ENCODE data around the gene PLCD3. TPM values are rescaled to one million over a fixed set of nuclear protein-coding genes. Genes with fewer than 3 reads are reported as not detected.

The PLCD3 gene
- total RNA-seq, 2 experiments from 2014 or later = 2.7 to 3.8 TPM

GRCh38 chr17:45093444-45094110, 38.7 kb downstream of the PLCD3 start:
- DNase-seq = no peak
- no peaks in the 10 kb centered on the region for H3K9me3 Mint-ChIP-seq
- peaks cover 38% of the 10 kb centered on the region for H3K36me3 Mint-ChIP-seq
- H3K4me1 Mint-ChIP-seq = no peaks in the 10 kb centered on the region
- no peaks in the 10 kb centered on the region for H3K27me3 Mint-ChIP-seq
- no peak overlapping the region for H3K27ac Mint-ChIP-seq
- no peak overlapping the region for H3K4me3 Mint-ChIP-seq

- H3K9me3 Mint-ChIP-seq = no peaks in the 10 kb centered on the region
Observed at GRCh38 chr17:45092911-45093430, 39.3 kb downstream of the PLCD3 start.

GRCh38 chr17:45091778-45092425, 40.4 kb downstream of the PLCD3 start:
- Mint-ChIP-seq H3K27me3 (no peaks in the 10 kb centered on the region), H3K9me3 (no peaks in the 10 kb centered on the region), H3K27ac (no peak overlapping the region), H3K4me3 (no peak overlapping the region), H3K36me3 (peaks cover 40% of the 10 kb centered on the region), H3K4me1 (no peaks in the 10 kb centered on the region)
- no peak for DNase-seq

More at GRCh38 chr17:45092911-45093430, 39.3 kb downstream of the PLCD3 start:
- Mint-ChIP-seq H3K27ac (no peak overlapping the region), H3K36me3 (peaks cover 38% of the 10 kb centered on the region), H3K4me1 (no peaks in the 10 kb centered on the region), H3K4me3 (no peak overlapping the region), H3K27me3 (no peaks in the 10 kb centered on the region)
- no peak for DNase-seq

- Mint-ChIP-seq H3K4me1 (no peaks in the 10 kb centered on the region), H3K27me3 (no peaks in the 10 kb centered on the region)
Observed at GRCh38 chr17:45090711-45091110, 41.6 kb downstream of the PLCD3 start.

GRCh38 chr17:45088741-45089140, 43.6 kb downstream of the PLCD3 start:
- H3K27me3 Mint-ChIP-seq = no peaks in the 10 kb centered on the region
- peak overlapping the region; percentile 62 for H3K27ac Mint-ChIP-seq
- DNase-seq = no peak
- no peaks in the 10 kb centered on the region for H3K9me3 Mint-ChIP-seq
- peaks cover 25% of the 10 kb centered on the region for H3K36me3 Mint-ChIP-seq
- H3K4me1 Mint-ChIP-seq = no peaks in the 10 kb centered on the region
- no peak overlapping the region for H3K4me3 Mint-ChIP-seq

More at GRCh38 chr17:45090711-45091110, 41.6 kb downstream of the PLCD3 start:
- Mint-ChIP-seq H3K9me3 (no peaks in the 10 kb centered on the region), H3K36me3 (peaks cover 34% of the 10 kb centered on the region), H3K27ac (no peak overlapping the region), H3K4me3 (no peak overlapping the region)
- DNase-seq = no peak

GRCh38 chr17:45087978-45088377, 44.3 kb downstream of the PLCD3 start:
- Mint-ChIP-seq H3K4me3 (no peak overlapping the region), H3K4me1 (no peaks in the 10 kb centered on the region), H3K36me3 (peaks cover 24% of the 10 kb centered on the region), H3K9me3 (no peaks in the 10 kb centered on the region), H3K27ac (no peak overlapping the region), H3K27me3 (no peaks in the 10 kb centered on the region)
- no peak for DNase-seq

- H3K4me1 Mint-ChIP-seq = no peaks in the 10 kb centered on the region
- H3K4me3 Mint-ChIP-seq = no peak overlapping the region
- H3K27ac Mint-ChIP-seq = no peak overlapping the region
- H3K9me3 Mint-ChIP-seq = no peaks in the 10 kb centered on the region
- no peak for DNase-seq
- H3K36me3 Mint-ChIP-seq = peaks cover 24% of the 10 kb centered on the region
- no peaks in the 10 kb centered on the region for H3K27me3 Mint-ChIP-seq
Observed at GRCh38 chr17:45087504-45087975, 44.8 kb downstream of the PLCD3 start.

GRCh38 chr17:45086865-45087503, 45.3 kb downstream of the PLCD3 start:
- Mint-ChIP-seq H3K27me3 (no peaks in the 10 kb centered on the region), H3K4me1 (no peaks in the 10 kb centered on the region), H3K36me3 (peaks cover 21% of the 10 kb centered on the region)

GRCh38 chr17:45086391-45086790, 45.9 kb downstream of the PLCD3 start:
- no peak for DNase-seq
- no peaks in the 10 kb centered on the region for H3K27me3 Mint-ChIP-seq
- H3K36me3 Mint-ChIP-seq = peaks cover 21% of the 10 kb centered on the region
- no peak overlapping the region for H3K27ac Mint-ChIP-seq
- no peak overlapping the region for H3K4me3 Mint-ChIP-seq
- H3K4me1 Mint-ChIP-seq = no peaks in the 10 kb centered on the region
- H3K9me3 Mint-ChIP-seq = no peaks in the 10 kb centered on the region

More at GRCh38 chr17:45086865-45087503, 45.3 kb downstream of the PLCD3 start:
- Mint-ChIP-seq H3K27ac (no peak overlapping the region), H3K9me3 (no peaks in the 10 kb centered on the region), H3K4me3 (no peak overlapping the region)
- DNase-seq = no peak

GRCh38 chr17:45081047-45081703, 51.1 kb downstream of the PLCD3 start:
- Mint-ChIP-seq H3K4me3 (no peak overlapping the region), H3K36me3 (peaks cover 25% of the 10 kb centered on the region), H3K27me3 (no peaks in the 10 kb centered on the region), H3K27ac (no peak overlapping the region), H3K4me1 (peaks cover 16% of the 10 kb centered on the region), H3K9me3 (no peaks in the 10 kb centered on the region)
- DNase-seq = no peak

- H3K27ac Mint-ChIP-seq = peak overlapping the region; percentile 45
Observed at GRCh38 chr17:45077643-45078042, 54.7 kb downstream of the PLCD3 start.

GRCh38 chr17:45073414-45074070, 58.8 kb downstream of the PLCD3 start:
- Mint-ChIP-seq H3K36me3 (peaks cover 34% of the 10 kb centered on the region), H3K27me3 (no peaks in the 10 kb centered on the region), H3K4me3 (no peak overlapping the region), H3K27ac (peak overlapping the region; percentile 47), H3K9me3 (no peaks in the 10 kb centered on the region), H3K4me1 (peaks cover 31% of the 10 kb centered on the region)
- DNase-seq = no peak

More at GRCh38 chr17:45077643-45078042, 54.7 kb downstream of the PLCD3 start:
- Mint-ChIP-seq H3K9me3 (no peaks in the 10 kb centered on the region), H3K27me3 (no peaks in the 10 kb centered on the region), H3K4me1 (peaks cover 22% of the 10 kb centered on the region), H3K36me3 (peaks cover 39% of the 10 kb centered on the region), H3K4me3 (no peak overlapping the region)
- no peak for DNase-seq

- H3K27me3 Mint-ChIP-seq = no peaks in the 10 kb centered on the region
- peak overlapping the region; percentile 16 for H3K27ac Mint-ChIP-seq
- H3K36me3 Mint-ChIP-seq = peaks cover 32% of the 10 kb centered on the region
- no peaks in the 10 kb centered on the region for H3K9me3 Mint-ChIP-seq
- H3K4me3 Mint-ChIP-seq = no peak overlapping the region
- H3K4me1 Mint-ChIP-seq = peaks cover 29% of the 10 kb centered on the region
- no peak for DNase-seq
Observed at GRCh38 chr17:45070809-45071208, 61.5 kb downstream of the PLCD3 start.

GRCh38 chr17:45070001-45070400, 62.3 kb downstream of the PLCD3 start:
- DNase-seq = no peak
- peaks cover 29% of the 10 kb centered on the region for H3K36me3 Mint-ChIP-seq
- H3K27ac Mint-ChIP-seq = no peak overlapping the region
- no peaks in the 10 kb centered on the region for H3K27me3 Mint-ChIP-seq
- no peak overlapping the region for H3K4me3 Mint-ChIP-seq
- H3K9me3 Mint-ChIP-seq = no peaks in the 10 kb centered on the region
- peaks cover 33% of the 10 kb centered on the region for H3K4me1 Mint-ChIP-seq
